GM21529 (cell line): ENCODE results near the gene SLC8A1.

Experiments
- ATAC-seq: cut with Tn5 transposase; IDR thresholded peaks from one replicate; pipeline ENCODE4 v1.9.1; 2021; ENCODE audit not compliant: unreplicated experiment

SLC8A1 gene

GRCh38 chr2:40428439-40428838 is 23.5 kb downstream of the SLC8A1 start:
- ATAC-seq, result no peak

GRCh38 chr2:40421631-40422297 is 30.1 kb downstream of the SLC8A1 start:
- no peak for ATAC-seq

GRCh38 chr2:40420478-40420877 is 31.4 kb downstream of the SLC8A1 start:
- ATAC-seq, result no peak

- ATAC-seq, result no peak
Observed at GRCh38 chr2:40419364-40419762, 32.5 kb downstream of the SLC8A1 start.

GRCh38 chr2:40418614-40419363 is 33.1 kb downstream of the SLC8A1 start:
- no peak for ATAC-seq

- ATAC-seq, result no peak
Observed at GRCh38 chr2:40416486-40416885, 35.4 kb downstream of the SLC8A1 start.

- no peak for ATAC-seq
Observed at GRCh38 chr2:40415391-40415790, 36.5 kb downstream of the SLC8A1 start.

GRCh38 chr2:40412456-40412855 is 39.4 kb downstream of the SLC8A1 start:
- no peak for ATAC-seq

GRCh38 chr2:40410695-40411094 is 41.2 kb downstream of the SLC8A1 start:
- ATAC-seq, result no peak

- ATAC-seq, result no peak
Observed at GRCh38 chr2:40409734-40410133, 42.2 kb downstream of the SLC8A1 start.

GRCh38 chr2:40406485-40407289 is 45.2 kb downstream of the SLC8A1 start:
- ATAC-seq, result no peak

GRCh38 chr2:40405465-40405864 is 46.4 kb downstream of the SLC8A1 start:
- ATAC-seq, result no peak

- ATAC-seq, result no peak
Observed at GRCh38 chr2:40404517-40404916, 47.4 kb downstream of the SLC8A1 start.

- ATAC-seq, result no peak
Observed at GRCh38 chr2:40403233-40403836, 48.6 kb downstream of the SLC8A1 start.

- no peak for ATAC-seq
Observed at GRCh38 chr2:40401896-40402295, 50.0 kb downstream of the SLC8A1 start.

- ATAC-seq, result no peak
Observed at GRCh38 chr2:40400336-40400953, 51.4 kb downstream of the SLC8A1 start.

- no peak for ATAC-seq
Observed at GRCh38 chr2:40397765-40398164, 54.1 kb downstream of the SLC8A1 start.

GRCh38 chr2:40396124-40396523 is 55.8 kb downstream of the SLC8A1 start:
- no peak for ATAC-seq

GRCh38 chr2:40395169-40396073 is 56.5 kb downstream of the SLC8A1 start:
- ATAC-seq, result no peak

- no peak for ATAC-seq
Observed at GRCh38 chr2:40394597-40394996, 57.3 kb downstream of the SLC8A1 start.
